HG03135 (cell line): ENCODE data around the gene ASAP2.

Experiments used
- ATAC-seq: cut with Tn5 transposase; IDR thresholded peaks from one replicate; pipeline ENCODE4 v1.9.1; 2021; ENCODE audit warnings: mild to moderate bottlenecking, moderate library complexity; ENCODE audit not compliant: unreplicated experiment

Gene ASAP2

DNA sequence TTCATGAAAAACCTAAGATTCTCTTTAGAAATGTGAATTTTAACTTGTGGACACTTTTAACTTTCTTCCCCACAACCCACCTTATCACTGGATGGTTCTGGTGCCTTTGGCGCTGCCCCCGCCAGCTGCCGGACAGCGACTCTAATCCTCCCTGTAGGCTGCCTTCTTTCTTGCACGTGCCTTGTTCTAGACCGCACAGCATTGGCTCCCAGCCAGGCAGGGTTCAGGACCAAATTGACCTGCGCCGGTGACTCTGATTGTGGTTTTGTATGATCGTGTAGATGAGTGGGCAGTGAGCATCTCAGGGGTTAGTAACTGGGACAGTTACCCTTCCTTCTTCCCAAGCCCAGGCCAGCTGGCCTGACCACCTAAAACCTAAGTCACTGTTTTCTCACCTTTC, 106.8 kb downstream of the ASAP2 start:
- ATAC-seq: no peak

DNA sequence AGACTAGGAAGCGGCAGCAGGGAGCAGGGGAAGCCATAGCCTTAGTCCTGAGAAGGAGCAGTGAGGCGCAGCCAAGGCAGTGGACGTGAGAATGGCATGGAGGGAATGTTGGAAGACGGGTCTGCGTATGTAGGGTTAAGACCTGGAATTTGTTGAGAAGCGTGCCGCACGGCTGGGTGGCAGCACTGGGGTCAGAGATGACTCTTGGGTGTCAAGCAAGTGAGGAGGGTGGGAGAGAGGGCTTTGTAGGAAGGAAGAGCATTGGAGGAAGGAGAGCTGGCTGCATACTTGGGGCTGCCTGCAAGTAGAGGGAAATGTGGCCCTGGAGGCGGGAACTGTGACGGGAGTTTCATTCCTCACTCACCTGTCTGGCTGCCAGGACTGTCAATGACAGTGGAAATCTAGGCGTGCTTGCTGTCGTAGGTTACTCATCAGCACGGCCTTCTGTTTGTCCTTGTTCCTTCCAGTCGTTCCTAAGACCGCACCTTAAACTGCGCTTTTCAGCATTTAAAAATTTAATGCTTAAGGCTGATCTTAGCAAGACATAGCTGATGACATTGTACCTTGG, 108.8 kb downstream of the ASAP2 start:
- ATAC-seq: no peak

DNA sequence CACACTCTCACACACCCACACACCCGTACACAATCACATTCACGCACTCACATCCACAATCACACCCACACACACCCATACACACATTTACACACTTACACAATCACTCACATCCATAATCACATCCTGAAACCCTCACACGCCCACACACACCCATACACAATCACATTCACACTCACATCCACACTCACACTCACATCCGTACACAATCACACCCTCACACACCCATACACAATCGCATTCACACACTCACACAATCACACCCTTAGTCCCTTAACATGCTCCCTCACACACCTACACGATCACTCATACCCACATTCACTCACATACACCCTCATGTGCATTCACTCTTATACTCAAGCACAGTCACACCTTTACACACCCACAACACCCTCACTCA, 110.9 kb downstream of the ASAP2 start:
- ATAC-seq: no peak

DNA sequence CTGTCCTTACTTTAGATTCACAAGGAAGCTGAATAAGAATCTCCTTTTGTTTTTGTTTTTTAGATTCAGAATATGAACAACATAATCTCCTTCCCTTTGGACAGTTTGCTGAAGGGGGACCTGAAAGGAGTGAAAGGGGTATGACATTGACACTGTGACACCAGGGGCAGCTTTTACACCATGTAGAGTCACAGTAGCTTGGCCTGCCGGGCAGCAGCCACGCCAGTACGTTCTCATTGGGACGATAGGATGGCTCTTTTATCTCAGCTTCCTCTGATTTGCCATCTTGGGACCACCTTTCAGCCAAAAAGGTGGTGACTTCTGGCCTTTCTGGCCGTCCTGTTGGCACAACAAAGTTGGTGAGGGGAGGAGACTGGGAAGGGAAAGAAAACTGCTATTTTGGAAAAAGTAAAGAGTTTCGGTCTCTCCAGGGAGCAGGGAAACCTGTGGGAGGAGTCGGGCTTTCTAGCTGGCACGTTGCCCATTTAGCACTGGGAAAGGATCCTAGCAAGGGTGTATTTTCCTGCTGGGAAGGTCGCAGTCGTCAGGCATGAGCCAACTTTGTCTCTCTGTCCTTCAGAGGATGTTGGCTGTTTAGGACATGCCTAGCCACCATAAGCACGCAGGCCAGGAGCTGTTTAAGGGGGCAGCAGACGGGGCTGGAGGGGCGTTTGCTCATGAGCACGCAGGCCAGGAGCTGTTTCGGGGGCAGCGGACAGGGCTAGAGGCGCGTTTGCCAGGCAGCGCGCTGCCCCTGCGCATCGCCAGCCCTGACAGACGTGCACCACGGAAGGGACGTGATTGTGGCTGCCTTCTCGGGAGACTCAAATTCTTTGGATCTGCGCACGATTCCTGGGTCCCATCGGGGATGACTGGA, 112.1 kb downstream of the ASAP2 start:
- ATAC-seq: no peak

DNA sequence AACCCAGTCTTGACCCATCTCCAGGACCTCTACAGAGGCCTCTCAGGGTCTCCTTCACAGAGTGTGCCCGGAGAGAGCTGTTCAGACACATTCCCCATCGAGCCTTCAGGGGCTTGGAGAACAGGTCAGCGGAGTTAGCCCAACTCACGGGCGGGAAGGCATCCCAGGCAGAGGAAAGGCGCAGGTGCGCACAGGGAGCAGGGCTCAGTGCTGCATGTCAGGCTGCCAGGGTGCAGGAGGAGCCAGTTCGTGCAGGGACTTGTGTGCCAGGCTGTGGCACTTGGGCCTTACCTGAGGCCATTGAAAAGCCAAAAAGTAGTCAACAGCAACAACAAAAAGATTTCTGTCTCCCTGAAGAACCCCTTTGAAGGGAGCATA, 112.7 kb downstream of the ASAP2 start:
- no peak for ATAC-seq

DNA sequence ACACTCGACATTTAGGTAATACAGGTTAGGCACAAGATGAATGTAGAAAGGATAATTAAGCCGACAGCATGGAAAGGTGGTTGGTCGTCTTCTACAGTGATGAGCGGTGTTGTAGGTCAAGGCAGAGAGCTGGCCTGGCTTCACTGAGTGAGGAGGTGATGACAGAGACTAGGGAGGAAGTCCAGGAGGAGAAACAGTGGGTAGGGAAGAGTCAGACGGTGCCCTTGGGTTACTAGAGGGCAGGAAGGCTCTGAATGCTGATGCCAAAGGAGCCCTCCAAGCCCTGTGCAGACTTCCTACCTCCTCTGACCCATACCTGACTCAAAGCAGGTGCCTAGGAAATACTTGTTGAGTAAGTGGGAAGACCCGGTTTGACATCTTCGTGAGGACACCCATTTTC, 116.0 kb downstream of the ASAP2 start:
- no peak for ATAC-seq

DNA sequence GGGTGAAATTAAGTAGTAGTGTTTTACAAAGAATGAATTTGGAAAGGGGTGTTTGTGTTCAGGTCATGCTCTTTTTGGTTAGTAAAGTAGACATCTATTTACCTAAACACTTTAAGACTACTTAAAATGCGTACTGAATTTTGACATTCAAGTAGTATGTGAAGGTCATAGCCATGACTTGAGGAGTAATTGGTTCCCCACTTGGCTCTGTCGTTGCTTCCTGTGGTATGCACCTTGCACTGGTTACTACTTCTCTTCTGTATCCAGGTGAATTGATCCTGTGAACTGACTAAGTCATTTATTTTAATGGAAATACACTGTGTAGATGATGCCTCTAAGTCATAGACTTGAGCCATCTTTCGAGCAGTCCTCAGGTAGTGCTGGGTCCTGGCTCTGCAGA, 118.8 kb downstream of the ASAP2 start:
- no peak for ATAC-seq

DNA sequence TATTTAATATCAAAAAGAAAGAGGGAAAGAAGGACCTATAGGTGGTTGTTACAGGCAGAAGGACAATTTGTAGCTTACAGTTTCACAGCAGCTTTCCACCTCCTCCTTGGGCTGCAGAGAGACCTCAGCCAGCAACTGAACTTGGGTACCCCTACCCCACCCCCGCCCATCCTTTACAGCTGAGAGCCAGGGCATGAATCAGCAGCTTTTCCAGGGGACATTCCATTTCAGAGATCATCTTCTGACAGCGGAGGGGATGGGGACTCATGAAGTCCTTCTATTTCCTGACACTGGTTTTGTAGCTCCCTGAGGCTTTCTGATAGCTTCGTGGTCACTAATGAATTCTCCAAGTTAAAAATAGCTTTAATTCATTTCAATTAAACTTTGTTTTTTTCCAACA, 120.4 kb downstream of the ASAP2 start:
- ATAC-seq: no peak

DNA sequence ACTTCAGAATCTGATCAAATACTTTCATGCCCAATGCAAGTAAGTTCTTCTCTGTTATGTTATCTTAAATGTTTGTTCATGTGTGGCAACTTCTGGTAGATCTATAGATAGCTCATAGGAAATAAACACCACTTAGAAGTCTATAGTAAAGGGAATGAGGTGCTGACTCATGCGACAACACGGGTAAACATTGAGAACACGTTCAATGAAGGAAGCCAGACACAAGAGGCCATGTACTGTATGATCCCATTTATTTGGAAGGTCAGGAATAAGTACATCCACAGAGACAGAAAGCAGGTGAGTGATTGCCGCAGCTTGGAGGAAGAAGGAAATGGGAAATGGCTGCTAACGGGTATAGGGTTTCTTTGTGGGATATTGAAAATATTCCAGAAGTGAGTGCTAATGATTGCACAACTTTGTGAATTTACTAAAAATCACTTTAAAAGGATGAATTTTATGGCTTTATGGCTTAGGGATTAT, 121.3 kb downstream of the ASAP2 start:
- no peak for ATAC-seq

DNA sequence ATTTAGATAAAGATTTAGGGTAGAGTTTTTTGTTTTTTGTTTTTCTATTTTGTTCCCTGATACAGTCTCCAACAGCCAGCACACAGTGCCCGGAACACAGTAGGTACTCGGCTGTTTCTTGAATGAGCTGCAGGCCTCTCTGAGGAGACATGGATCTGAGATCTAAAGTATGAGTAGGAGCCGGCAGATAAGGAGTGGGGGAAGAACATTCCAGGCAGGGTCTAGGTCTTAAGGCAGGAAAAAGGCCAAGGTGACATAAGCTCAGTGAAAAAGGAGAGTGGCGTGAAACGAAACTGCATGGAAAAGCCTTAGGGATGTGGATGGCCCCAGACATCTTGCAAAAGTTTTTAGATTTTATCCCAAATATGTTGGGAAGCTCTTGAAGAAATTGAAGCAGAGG, 122.3 kb downstream of the ASAP2 start:
- ATAC-seq: no peak

DNA sequence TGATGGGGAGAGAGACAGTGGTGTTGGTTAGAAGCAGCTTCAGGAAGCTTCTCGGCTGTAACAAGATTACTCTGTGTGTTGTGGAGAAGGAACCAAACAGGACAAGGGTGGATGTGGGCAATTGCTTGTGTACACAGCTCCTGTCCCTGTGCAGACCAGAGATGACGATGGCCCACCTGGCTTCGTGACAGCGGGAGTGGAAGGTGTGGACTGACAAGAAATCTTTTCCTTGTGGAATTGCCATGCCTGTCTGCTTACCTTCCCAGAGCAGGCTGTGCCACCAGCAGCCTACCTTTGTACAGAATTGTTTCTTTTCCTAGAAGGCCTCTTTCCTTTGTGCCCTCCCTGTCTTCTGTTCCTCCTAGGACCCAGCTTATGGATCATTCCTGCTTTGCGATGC, 122.9 kb downstream of the ASAP2 start:
- ATAC-seq: no peak

DNA sequence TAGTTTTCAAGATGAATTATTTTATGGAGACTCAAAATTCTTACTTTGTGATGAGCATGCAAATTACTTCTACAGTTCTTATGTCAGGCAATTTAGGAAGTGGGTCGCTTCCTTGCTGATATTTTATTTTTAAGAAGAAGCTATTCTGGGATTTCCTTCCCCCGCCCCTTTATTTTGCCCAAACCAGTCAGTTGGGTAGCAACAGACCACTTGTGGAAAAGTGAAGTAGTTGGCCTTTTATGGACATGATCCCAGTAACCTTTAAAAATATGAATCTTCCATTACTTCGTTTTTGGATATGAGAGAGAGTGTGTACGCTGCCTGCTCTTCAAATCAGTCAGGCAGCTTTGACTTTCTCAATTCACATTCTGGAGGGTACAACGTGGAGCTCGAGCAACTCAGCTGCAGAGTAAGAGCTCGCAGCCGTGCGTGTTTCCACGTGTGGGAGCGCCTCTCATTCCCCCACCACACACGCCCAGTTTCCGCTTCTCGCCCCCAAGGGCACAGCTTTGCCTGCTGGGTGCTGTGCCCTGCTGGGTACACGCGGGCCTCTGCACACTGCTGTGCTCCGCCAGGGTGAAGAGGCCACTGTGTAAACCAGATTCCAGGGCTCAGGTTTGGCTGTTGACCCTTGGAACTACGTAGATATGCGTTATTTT, 124.1 kb downstream of the ASAP2 start:
- no peak for ATAC-seq

DNA sequence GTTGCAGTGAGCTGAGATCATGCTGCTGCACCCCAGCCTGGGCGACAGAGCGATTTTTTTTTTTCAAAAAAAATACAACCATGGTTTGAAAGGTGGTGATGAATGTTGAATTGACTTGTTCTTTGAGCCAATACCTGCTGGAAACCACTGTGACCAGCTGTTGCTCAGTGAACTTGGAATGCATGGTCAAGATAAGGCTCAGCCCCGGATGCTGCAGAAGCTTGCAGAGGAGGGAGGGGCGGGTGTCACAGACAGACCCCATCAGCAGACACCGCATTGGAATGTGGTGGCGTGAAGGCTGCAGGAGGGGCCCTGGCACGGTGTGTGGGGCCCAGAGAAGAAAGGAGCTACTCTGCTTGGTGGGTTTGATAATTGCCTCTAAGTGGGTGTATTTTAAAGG, 125.1 kb downstream of the ASAP2 start:
- no peak for ATAC-seq

DNA sequence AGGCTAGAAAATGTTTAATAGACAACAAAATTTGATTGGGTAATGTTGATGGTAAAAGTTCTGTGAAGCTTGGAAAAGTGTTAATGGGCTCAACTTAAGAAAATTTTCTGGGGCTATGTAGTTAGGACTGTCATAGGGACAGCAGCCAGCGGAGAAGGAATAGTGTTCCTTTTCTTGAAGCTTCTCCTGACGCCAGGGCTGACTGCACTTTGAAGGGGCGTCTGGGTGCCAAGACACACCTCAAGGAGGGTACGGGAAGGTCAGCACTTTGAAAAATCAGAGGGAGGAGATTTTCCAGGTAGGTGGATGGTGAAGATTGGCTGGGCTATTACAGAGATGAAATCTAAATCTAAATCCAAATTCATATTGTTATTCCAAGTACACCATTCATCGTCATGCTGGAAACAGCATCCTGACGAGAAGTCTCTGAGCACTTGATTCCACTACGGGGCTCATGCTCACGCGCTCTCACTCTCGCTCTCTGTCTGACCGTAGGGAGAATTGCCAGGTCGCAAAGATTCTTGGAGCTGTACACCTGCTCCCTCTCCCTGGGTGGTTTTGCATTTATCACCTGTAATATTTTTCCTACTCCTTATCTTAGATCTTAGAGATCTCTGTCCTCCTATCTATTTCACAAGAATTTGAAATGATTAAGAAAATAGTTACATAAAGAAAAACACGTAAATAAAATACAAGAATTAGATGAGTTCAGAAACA, 125.7 kb downstream of the ASAP2 start:
- no peak for ATAC-seq

DNA sequence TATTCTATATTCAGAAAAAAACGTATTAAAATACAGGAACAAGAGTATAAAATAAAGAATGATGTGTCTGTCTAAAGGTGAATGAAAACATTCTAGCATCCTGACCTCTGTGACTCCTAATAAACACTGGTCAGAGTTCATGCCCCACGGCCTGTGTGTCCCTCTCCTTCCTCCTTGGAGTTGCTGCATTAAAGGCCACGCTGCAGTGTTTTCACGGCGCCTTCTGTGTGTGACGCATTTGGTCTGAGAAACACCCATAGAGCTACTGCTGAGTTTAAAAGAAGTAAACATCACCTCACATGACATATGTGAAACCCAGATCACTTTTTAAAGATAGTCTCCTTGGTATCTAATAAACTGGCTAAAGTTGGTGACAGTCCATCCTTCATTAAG, 126.2 kb downstream of the ASAP2 start:
- no peak for ATAC-seq

DNA sequence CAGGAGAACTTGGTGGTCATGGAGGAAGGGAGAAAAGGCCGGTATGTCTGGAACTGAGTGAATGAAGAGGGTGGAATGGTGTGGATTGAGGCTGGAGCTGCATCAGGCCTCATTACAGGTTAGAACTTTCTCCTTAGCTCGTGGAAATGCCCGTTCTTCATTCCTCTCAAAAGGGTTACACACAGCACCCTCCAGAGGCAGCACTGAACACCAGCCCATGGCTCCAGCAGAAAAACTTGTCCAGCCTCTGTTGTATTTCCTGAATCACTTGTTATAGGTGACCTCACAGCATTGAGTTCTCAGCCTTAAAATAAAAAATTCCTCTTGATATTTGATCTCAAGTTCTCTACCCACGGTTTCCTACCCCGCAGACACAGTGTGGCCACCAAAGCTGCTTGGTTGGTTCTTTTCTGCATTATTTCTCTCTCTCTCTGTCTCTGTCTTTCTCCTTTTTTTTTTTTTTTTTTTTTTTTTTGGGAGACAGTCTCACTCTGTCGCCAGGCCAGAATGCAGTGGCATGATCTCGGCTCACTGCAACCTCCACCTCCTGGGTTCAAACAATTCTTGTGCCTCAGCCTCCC, 127.1 kb downstream of the ASAP2 start:
- ATAC-seq: no peak

DNA sequence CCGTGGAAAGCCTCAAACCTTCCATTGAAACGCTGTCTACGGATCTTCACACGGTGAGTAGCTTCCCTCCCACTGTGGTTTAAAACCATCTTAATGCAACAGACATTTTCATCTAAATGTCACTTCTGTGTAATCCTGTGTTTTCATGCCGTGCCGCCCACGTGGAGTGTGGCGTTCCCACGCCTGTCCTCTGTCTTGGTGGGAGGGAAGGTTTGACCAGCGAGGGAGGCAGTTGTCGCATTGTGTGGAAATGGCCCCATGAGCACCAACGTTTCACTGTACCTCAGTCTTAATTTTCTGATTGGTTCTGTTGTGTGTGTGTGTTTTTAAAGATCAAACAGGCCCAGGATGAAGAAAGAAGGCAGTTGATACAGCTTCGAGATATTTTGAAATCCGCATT, 128.1 kb downstream of the ASAP2 start:
- no peak for ATAC-seq

DNA sequence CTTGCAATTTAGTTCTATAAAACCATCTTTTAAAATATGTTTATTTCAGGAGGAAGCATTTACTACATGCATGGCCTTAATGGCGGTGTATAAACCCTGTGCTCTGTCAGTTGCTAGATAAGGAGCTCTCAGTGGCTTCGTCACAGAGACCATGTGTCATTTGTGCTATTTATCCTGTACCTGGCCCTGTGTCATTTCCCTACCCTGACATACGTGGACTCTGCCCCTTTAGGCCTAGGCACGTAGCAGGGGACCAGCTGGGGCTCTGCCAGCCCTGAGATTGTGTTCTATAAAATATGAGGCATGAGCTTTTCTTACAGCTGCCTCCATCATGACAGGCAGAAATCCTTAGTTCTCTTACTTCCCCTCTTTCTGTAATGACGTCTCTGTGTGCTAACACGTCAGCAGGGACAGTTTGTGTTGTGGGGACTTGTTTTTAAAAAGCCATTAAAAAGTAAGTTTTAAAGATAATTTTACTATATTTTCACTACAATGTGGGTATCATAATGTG, 128.8 kb downstream of the ASAP2 start:
- ATAC-seq: no peak

DNA sequence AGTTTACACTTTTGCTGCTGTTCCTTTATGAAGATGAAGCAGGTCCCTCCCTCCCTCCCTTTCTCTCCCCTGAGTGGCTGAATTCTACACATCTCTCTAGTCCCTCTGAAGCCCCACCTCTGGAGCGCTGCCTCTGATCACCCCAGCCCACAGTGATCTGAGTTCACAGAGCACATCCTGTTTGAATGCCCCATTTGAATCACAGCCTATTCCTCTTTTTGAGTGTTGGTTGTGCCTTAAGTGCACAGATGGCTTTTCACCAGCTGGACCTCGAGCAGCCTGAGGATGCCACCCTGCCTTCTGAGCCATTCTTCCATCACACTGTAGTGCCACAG, 129.6 kb downstream of the ASAP2 start:
- ATAC-seq: no peak

DNA sequence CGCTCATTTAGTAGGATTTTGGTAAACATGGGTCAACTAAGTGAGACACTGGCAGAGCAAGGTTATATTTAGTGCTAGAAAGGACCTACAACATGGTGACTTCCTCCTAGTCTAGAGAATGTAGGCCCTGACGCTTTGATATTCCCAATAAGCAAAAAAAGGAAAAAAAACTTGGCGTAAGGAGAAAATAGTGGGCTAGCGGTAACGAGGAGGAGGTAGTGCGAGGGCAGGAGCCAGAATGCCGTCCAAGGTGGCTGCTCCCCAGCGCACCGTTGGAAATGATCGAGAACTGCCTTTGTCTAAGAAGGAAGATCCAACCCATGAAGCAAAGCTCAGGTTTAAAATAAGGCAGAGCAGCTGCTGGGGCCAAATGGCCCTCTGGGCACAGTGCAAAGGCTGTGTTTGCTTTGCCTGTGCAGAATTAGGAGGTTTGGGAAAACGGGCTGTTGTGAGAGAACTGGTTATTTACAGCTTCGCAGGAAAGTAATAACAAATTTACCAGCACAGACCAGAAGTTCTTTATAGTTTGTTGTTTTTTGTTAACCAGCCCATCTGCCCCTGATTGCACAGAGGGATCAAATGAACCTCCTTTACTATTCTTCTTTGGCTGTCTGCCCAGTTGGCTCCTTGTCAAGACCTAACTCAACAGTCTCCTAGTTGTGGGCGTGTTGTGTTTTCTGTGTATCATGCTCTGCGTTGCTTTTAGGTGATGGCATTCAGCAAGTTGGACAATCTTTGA, 130.1 kb downstream of the ASAP2 start:
- no peak for ATAC-seq
